Lung (tissue), 12 donors: Measurements from ENCODE around the gene ARL14EP. TPM values are rescaled to one million over a fixed set of nuclear protein-coding genes. Genes with fewer than 3 reads are reported as not detected.

ENCODE experiments used
- ATAC-seq: fragments of 200-7000 bp; cut with Tn5 transposase; one replicate; pipeline ENCODE4 v1.9.1; 2020; ENCODE audit warnings: moderate number of reproducible peaks; ENCODE audit not compliant: insufficient read depth, low FRiP score
- DNase-seq, 3 donors: peaks; one replicate each; pipeline ENCODE4 v3.0.0-alpha.2; 2013 to 2017
- H3K27ac ChIP-seq, 2 donors: one replicate each; pipeline ENCODE4 v1.5.1; 2013; ENCODE audit warnings: mild to moderate bottlenecking in 2 of 2, moderate library complexity in 2 of 2, control low read depth in 1 of 2, inconsistent platforms in 1 of 2, low read depth in 1 of 2, low read length in 1 of 2
- H3K27me3 ChIP-seq, 3 donors: one replicate each; pipeline ENCODE4 v1.5.1; 2013; ENCODE audit warnings: low read length in 2 of 3; ENCODE audit not compliant: control insufficient read depth in 3 of 3, insufficient read depth in 3 of 3
- H3K36me3 ChIP-seq, 4 donors: one replicate each; pipeline ENCODE4 v1.5.1; 2013; ENCODE audit warnings: low read length in 4 of 4, mild to moderate bottlenecking in 1 of 4, moderate library complexity in 1 of 4; ENCODE audit not compliant: control insufficient read depth in 4 of 4, insufficient read depth in 4 of 4
- H3K4me1 ChIP-seq, 5 donors: one replicate each; pipeline ENCODE4 v1.5.1; 2013; ENCODE audit warnings: low read length in 5 of 5, mild to moderate bottlenecking in 2 of 5, moderate library complexity in 1 of 5; ENCODE audit not compliant: control insufficient read depth in 5 of 5, insufficient read depth in 5 of 5
- H3K4me3 ChIP-seq: one replicate; pipeline ENCODE4 v1.5.1; 2013; ENCODE audit warnings: mild to moderate bottlenecking, control low read depth, moderate library complexity
- H3K9ac ChIP-seq, 2 donors: one replicate each; pipeline ENCODE4 v1.5.1; 2013; ENCODE audit warnings: low read length in 2 of 2, control low read depth in 1 of 2; ENCODE audit not compliant: insufficient read depth in 1 of 2
- H3K9me3 ChIP-seq, 4 donors: one replicate each; pipeline ENCODE4 v1.5.1; 2013; ENCODE audit warnings: low read length in 3 of 4, mild to moderate bottlenecking in 1 of 4, moderate library complexity in 1 of 4; ENCODE audit not compliant: control insufficient read depth in 4 of 4, insufficient read depth in 3 of 4
- WGBS, 2 donors: extraction: QIAGEN DNeasy Blood & Tissue Kit; methylation state at CpG; one replicate each; pipeline ENCODE4 v1.1.7; 2013; 5-methylcytosine and 5-hydroxymethylcytosine counted together
- polyA plus RNA-seq, 2 donors: library from polyadenylated mRNA; stranded (reverse); fragments of 200-250 nt; gene quantifications; one replicate each; pipeline ENCODE4 v1.2.1, GENCODE V29; 2013
- total RNA-seq, 2 donors: library from RNA; depleted of rRNA in 1 of 2; stranded (reverse); fragments of >200 nt in 1 of 2; gene quantifications; one replicate each; pipeline ENCODE4 v1.2.1, GENCODE V29; 2014 to 2021
- TF ChIP-seq, protein P1 (sequence below): IDR thresholded peaks from 2 replicates; pipeline ENCODE4 v1.5.1; 2012; ENCODE audit warnings: mild to moderate bottlenecking; ENCODE audit errors: control extremely low read depth, extremely low read depth
- donor health status: control.
- donor health status: control.
- donor health status: Bipolar disorder and iron deficiency.
- donor health status: healthy.
- donor health status: DM: yes; HTN: yes; CAD: no.

The ARL14EP gene
- total and polyA plus RNA-seq, 4 donors: 8.3 to 29.4 (median 13.0) TPM

DNA sequence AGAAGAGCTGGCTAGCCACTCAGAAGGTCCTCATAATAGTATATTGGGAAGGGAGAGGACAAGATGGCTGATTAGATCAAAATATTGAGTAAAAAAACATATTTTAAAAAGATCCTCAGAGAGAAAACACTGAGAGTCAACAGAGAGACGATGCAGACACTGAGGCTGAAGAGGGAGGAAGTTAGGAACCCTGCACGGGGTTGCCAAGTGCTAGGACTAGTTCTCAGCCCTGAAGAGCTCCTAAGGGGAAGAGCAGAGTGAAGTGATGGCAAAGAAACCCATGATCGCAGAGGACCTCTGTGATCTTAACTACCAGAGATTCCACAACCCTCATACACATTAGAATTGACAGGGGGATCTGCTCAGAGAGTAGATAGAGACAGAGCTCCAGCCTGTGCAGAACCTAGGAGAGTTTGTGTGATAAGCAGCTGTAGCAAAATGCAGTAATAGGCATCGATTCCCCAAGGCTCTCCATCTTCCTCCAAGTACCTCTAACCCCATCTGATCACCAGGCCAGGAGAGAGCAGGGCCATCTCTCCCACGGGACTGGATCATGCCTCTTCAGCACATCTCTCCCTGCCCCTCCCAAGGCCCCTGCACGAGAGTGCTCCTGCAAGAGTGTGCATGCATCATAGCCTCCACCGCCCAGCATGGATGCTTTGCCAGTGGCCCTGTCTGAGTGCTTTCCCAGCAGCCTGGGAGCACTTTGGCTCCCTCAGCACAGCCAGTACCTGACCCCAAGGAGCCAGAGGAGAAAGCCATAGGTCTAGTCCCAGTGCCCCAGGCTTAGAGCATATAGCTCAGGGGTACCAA, 41.2 kb upstream of the ARL14EP start:
- no peak overlapping the region for H3K4me3 ChIP-seq
- TF ChIP-seq, protein P1, sequence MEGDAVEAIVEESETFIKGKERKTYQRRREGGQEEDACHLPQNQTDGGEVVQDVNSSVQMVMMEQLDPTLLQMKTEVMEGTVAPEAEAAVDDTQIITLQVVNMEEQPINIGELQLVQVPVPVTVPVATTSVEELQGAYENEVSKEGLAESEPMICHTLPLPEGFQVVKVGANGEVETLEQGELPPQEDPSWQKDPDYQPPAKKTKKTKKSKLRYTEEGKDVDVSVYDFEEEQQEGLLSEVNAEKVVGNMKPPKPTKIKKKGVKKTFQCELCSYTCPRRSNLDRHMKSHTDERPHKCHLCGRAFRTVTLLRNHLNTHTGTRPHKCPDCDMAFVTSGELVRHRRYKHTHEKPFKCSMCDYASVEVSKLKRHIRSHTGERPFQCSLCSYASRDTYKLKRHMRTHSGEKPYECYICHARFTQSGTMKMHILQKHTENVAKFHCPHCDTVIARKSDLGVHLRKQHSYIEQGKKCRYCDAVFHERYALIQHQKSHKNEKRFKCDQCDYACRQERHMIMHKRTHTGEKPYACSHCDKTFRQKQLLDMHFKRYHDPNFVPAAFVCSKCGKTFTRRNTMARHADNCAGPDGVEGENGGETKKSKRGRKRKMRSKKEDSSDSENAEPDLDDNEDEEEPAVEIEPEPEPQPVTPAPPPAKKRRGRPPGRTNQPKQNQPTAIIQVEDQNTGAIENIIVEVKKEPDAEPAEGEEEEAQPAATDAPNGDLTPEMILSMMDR: no peak
- no peaks in the 10 kb centered on the region for H3K4me1 ChIP-seq
- no peak for DNase-seq
- 68 to 69% methylated on average over 7 of the region's 7 CpGs for WGBS, 2 donors
- no peak overlapping the region for H3K9ac ChIP-seq
- no peaks in the 10 kb centered on the region for H3K36me3 ChIP-seq
- no peak for ATAC-seq
- peaks cover 0 to 2% (median 0%) of the 10 kb centered on the region in 4 donors for H3K9me3 ChIP-seq
- no peaks in the 10 kb centered on the region for H3K27me3 ChIP-seq
- no peak overlapping the region for H3K27ac ChIP-seq

DNA sequence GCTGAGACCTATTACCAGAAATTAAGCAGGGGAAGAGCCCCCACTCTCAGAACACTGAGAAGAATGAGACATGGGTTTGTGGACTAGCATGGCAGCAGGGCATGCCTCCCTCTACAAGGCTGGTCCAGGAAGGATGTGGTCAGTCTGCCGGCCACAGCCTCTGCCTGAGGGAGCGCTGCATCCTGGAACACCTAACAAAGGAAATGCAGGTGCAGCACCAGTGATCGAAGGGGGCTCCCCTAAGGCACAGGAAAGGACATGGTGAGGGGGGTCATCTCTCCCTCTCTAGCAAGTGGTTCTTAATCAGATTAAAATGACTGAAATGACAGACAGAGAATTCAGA, 40.6 kb upstream of the ARL14EP start:
- 35 to 36% methylated on average over 3 of the region's 3 CpGs for WGBS, 2 donors
- Histone ChIP-seq H3K27me3 (no peaks in the 10 kb centered on the region), H3K9me3 (peaks cover 0 to 2% (median 0%) of the 10 kb centered on the region in 4 donors), H3K27ac (no peak overlapping the region), H3K4me3 (no peak overlapping the region), H3K9ac (no peak overlapping the region), H3K36me3 (no peaks in the 10 kb centered on the region), H3K4me1 (peaks cover 0 to 2% (median 0%) of the 10 kb centered on the region in 5 donors)
- ATAC-seq (no peak), DNase-seq (no peak)
- TF ChIP-seq, protein P1: no peak

DNA sequence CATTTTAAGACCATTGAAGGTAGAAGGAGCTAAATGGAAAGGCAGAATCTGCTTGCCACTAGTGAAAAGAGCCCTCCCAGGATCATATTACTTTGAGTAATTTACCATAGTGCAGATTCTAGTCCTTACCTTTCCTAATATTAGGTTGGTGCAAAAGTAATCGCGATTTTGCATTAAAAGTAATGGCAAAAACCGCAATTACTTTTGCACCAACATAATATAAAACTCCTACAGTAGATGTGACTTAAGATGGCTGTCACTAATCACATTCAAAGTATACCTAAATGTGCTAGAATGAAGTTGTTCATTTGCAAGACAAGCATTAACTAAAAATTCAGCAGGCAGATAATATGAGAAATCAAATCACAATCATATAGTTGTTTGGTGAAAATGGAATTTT, 38.1 kb upstream of the ARL14EP start:
- Histone ChIP-seq H3K9me3 (peaks cover 0 to 4% (median 0%) of the 10 kb centered on the region in 4 donors), H3K27me3 (no peaks in the 10 kb centered on the region), H3K4me1 (peaks cover 0 to 2% (median 0%) of the 10 kb centered on the region in 5 donors), H3K36me3 (no peaks in the 10 kb centered on the region), H3K9ac (no peak overlapping the region), H3K4me3 (no peak overlapping the region), H3K27ac (no peak overlapping the region)
- TF ChIP-seq, protein P1: no peak
- WGBS, 2 donors: 80 to 95% methylated on average over 3 of the region's 3 CpGs
- DNase-seq: no peak
- no peak for ATAC-seq
